Common myeloid progenitor, CD34-positive (primary cell): ENCODE data around the gene SLN.

Experiments used
- CTCF ChIA-PET: fragments of 350-600 bp; sonication (Branson Sonifier 250); formaldehyde crosslinking; loops from one replicate; lab custom pipeline; 2021; ENCODE audit warnings: antibody characterized with exemption; lab: Charles Lee
- POLR2A ChIA-PET: fragments of 350-600 bp; sonication (Branson Sonifier 250); formaldehyde crosslinking; loops from one replicate; lab custom pipeline; 2021; ENCODE audit warnings: antibody characterized with exemption; lab: Charles Lee
- DNase-seq, 3 donors: peaks; one replicate each; pipeline versions ENCODE4 v3.0.0 to v3.0.0-alpha.2; 2013
- H3K27ac ChIP-seq, 2 experiments: 1 replicate in 1 of 2; 2 replicates in 1 of 2; pipeline ENCODE4 v1.7.0; 2013; ENCODE audit warnings: inconsistent platforms in 2 of 2, low read length in 2 of 2, mild to moderate bottlenecking in 2 of 2, low read depth in 1 of 2, moderate library complexity in 1 of 2; ENCODE audit not compliant: severe bottlenecking in 2 of 2, insufficient read depth in 1 of 2, poor library complexity in 1 of 2
- H3K27me3 ChIP-seq, 5 experiments: replicated peaks in 2 of 5; 1 replicate in 3 of 5; 2 replicates in 2 of 5; pipeline versions ENCODE4 v1.6.1 to v1.7.0; 2013; ENCODE audit warnings: low read length in 4 of 5, mild to moderate bottlenecking in 2 of 5, moderate library complexity in 2 of 5, inconsistent platforms in 1 of 5; ENCODE audit not compliant: insufficient read depth in 5 of 5, control insufficient read depth in 4 of 5
- H3K36me3 ChIP-seq, 4 experiments: 1 replicate in 2 of 4; 2 replicates in 2 of 4; pipeline versions ENCODE4 v1.6.1 to v1.7.0; 2013; ENCODE audit warnings: low read length in 3 of 4, control low read depth in 1 of 4, mild to moderate bottlenecking in 1 of 4; ENCODE audit not compliant: control insufficient read depth in 4 of 4, insufficient read depth in 4 of 4
- H3K4me1 ChIP-seq, 4 experiments: 1 replicate in 3 of 4; 2 replicates in 1 of 4; pipeline versions ENCODE4 v1.6.1 to v1.7.1; 2013; ENCODE audit warnings: low read length in 3 of 4, mild to moderate bottlenecking in 3 of 4, control low read depth in 1 of 4, inconsistent platforms in 1 of 4, moderate library complexity in 1 of 4; ENCODE audit not compliant: control insufficient read depth in 4 of 4, insufficient read depth in 4 of 4; ENCODE audit errors: control extremely low read depth in 1 of 4
- H3K4me3 ChIP-seq, 7 experiments: 1 replicate in 4 of 7; 2 replicates in 3 of 7; pipeline versions ENCODE4 v1.5.1 to v1.7.0; 2013; ENCODE audit warnings: mild to moderate bottlenecking in 7 of 7, low read length in 6 of 7, moderate library complexity in 6 of 7, inconsistent platforms in 2 of 7, low read depth in 2 of 7, control low read depth in 1 of 7; ENCODE audit not compliant: insufficient read depth in 4 of 7, control insufficient read depth in 1 of 7; ENCODE audit errors: extremely low read depth in 1 of 7
- H3K9me3 ChIP-seq, 5 experiments: 1 replicate in 4 of 5; 2 replicates in 1 of 5; pipeline versions ENCODE4 v1.6.1 to v1.7.1; 2013; ENCODE audit warnings: low read length in 4 of 5, mild to moderate bottlenecking in 2 of 5, inconsistent platforms in 1 of 5, low read depth in 1 of 5, moderate library complexity in 1 of 5; ENCODE audit not compliant: control insufficient read depth in 4 of 5, insufficient read depth in 2 of 5; ENCODE audit errors: control extremely low read depth in 1 of 5
- WGBS: methylation state at CpG from one replicate; pipeline ENCODE4 v1.1.5; 2013; ENCODE audit not compliant: insufficient coverage; 5-methylcytosine and 5-hydroxymethylcytosine counted together

The SLN gene

DNA sequence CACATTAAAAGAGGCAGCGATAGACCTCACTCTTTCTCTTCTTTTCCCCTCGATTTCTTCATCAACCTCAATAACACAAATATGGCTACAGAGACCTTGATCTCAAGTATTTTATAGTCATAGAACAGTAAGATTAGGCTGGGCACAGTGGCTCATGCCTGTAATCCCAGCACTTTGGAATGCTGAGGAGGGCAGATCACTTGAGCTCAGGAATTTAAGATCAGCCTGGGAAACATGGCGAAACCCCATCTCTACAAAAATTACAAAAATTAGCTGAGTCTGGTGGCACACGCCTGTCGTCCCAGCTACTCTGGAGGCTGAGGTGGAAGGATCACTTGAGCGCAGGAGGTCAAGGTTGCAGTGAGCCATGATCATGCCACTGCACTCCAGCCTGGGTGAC, 14.6 kb downstream of the SLN start:
- 86% methylated on average over 4 of the region's 6 CpGs for WGBS
- peaks cover 2 to 8% (median 6%) of the 10 kb centered on the region in 5 experiments for H3K27me3 ChIP-seq
- no peaks in the 10 kb centered on the region for H3K9me3 ChIP-seq
- H3K4me3 ChIP-seq: no peak overlapping the region
- ChIA-PET CTCF (interaction anchor here (1.0 to 3.7 kb wide), 4 partner anchors 9 to 126 kb away, joined by 3 to 14 read pairs (median 3); no protein-coding TSS in a partner anchor), POLR2A (no interaction called here)
- H3K4me1 ChIP-seq: no peaks in the 10 kb centered on the region
- H3K36me3 ChIP-seq: no peaks in the 10 kb centered on the region
- no peak overlapping the region for H3K27ac ChIP-seq
- DNase-seq: no peak

DNA sequence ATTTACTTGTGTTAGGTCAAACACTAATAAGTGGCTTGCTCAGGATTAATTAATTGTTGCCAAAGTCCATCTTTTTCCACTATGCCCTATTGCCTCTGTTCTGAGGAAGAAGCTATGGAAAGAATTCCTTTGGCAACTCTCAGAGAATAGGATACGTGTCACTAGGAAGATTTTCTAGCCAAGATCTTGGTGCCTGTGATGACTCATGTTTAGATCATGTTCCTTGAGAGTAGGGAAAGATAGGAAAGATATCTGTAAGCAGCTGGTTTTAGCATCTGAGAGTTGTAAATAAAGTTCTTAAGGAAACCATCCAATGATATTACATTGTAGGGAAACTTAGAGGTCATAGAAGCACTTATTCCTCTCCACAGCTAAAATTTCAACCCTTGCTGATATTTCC, 15.7 kb downstream of the SLN start:
- Histone ChIP-seq H3K36me3 (no peaks in the 10 kb centered on the region), H3K4me1 (no peaks in the 10 kb centered on the region), H3K9me3 (peaks cover 0 to 1% (median 0%) of the 10 kb centered on the region in 5 experiments), H3K4me3 (no peak overlapping the region), H3K27ac (no peak overlapping the region), H3K27me3 (peaks cover 3 to 10% (median 5%) of the 10 kb centered on the region in 5 experiments)
- 67% methylated on average over 1 of the region's 1 CpG for WGBS
- ChIA-PET CTCF (interaction anchor here (0.6 to 1.5 kb wide), 4 partner anchors 17 to 120 kb away, joined by 3 to 4 read pairs (median 3); no protein-coding TSS in a partner anchor), POLR2A (no interaction called here)
- no peak for DNase-seq

DNA sequence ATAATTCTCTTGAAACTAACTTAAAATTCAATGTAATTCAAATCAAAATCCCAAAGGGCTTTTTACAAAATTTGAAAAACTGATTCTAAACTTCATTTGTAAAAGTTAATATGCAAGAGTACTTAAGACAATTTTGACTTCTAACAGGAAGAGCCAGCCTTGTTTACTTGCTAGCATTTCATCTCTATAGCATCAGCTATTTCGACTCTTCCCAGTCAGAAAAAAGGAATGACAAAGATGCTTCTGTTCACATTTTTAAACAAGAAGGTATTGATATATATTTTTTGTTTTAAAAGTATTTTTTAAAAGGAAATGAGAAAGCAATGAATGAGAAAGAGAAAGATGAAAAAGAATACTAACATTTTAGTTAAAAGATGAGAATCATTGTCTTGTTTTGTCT, 16.4 kb downstream of the SLN start:
- POLR2A ChIA-PET: no interaction called here
- H3K9me3 ChIP-seq: peaks cover 0 to 1% (median 0%) of the 10 kb centered on the region in 5 experiments
- WGBS: no CpG with 5 or more reads among the region's 1 CpG
- no peak overlapping the region for H3K4me3 ChIP-seq
- CTCF ChIA-PET: interaction anchor here (1.2 to 1.5 kb wide), 2 partner anchors 65 to 119 kb away, joined by 3 to 4 read pairs; no protein-coding TSS in a partner anchor
- H3K27me3 ChIP-seq: peaks cover 3 to 10% (median 7%) of the 10 kb centered on the region in 5 experiments
- H3K27ac ChIP-seq: no peak overlapping the region
- no peaks in the 10 kb centered on the region for H3K4me1 ChIP-seq
- no peaks in the 10 kb centered on the region for H3K36me3 ChIP-seq
- no peak for DNase-seq

DNA sequence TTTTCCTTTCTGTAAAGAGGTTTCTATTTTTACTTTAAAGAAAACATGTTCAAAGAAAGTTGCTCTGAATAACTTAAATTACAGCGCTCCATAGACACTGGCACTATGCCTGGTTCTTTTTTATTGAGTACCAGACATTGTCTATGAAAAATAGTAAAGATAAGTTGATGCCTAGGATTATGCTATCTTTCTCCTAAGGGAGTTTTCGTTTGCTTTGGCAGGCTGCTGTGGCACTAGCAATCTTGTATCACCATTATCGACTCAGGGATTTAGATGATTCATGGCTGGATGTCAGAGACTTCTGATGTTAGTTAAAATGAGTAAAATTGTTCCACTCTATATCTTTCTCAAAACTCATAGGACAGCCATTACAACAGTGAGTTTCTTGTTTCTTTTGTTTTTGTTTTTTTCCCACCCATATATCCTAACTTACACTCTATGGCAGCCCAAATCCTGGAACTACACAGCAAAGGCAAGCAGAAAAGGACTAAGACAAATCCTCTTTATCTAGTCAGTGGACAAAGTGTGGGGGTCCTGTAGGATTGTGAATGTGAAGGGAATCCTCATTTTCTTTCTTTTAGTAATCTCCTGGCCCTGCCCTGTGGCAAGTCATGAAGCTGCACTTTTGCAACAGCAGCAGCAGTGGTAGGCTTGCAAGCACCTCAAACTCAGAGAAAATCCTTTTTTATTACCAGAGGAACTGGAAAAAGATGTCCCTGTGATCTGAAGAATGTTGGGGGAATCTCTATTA, 20.7 kb downstream of the SLN start:
- Histone ChIP-seq H3K4me1 (no peaks in the 10 kb centered on the region), H3K27ac (no peak overlapping the region), H3K36me3 (no peaks in the 10 kb centered on the region), H3K4me3 (no peak overlapping the region), H3K27me3 (peaks cover 0 to 8% (median 2%) of the 10 kb centered on the region in 5 experiments), H3K9me3 (peaks cover 0 to 1% (median 0%) of the 10 kb centered on the region in 5 experiments)
- CTCF ChIA-PET: interaction anchor here (4.4 to 9.0 kb wide), 3 partner anchors 115 to 142 kb away, joined by 53 to 114 read pairs (median 61); partner anchors contain the start of gene ALKBH8
- no CpG with 5 or more reads among the region's 3 CpGs for WGBS
- no peak for DNase-seq
- POLR2A ChIA-PET: no interaction called here

DNA sequence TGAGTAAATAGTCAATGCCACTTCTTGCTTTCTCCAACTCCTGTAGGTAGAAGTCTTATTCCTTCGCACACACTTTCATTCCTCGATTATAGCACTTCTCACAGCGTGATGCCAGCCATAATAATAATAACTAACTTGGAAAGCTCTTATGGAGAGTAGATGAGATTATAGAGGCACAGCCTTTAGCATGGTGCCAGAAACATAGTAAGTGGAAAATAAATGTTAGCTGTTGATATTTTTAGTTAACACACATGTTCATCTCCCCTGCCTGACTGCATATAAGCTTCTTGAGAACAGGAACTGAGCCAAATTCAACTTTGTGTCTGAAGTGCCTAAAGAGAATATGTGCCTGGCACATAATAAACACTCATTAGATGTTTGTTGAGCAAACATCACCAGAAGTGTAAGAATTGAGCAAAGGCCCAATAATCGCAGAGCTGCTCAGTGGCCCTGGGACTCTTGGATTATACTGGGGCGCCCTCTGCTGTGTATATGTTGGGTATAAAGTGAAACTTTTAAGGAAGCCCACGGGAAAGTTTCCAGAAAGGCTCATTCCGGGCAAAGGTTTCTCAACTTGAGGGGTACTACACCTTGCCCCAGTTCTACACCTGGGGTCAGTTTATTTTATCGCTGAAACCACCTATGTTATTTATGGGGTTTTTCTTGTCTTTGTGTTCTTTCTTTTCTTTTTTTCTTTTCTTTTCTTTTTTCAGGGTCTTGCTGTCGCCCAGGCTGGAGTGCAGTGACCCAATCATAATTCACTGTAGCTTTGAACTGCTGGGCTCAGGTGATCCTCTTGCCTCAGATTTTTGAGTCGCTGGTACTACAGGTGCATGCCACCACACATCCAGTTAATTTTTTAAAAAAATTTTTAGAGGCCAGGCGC, 22.3 kb downstream of the SLN start:
- WGBS: 59% methylated on average over 5 of the region's 11 CpGs
- H3K36me3 ChIP-seq: no peaks in the 10 kb centered on the region
- no peak overlapping the region for H3K27ac ChIP-seq
- H3K4me3 ChIP-seq: no peak overlapping the region
- peaks cover 0 to 6% (median 2%) of the 10 kb centered on the region in 5 experiments for H3K27me3 ChIP-seq
- ChIA-PET CTCF (interaction anchor here (0.7 to 9.0 kb wide), 18 partner anchors 9 to 171 kb away, joined by 3 to 114 read pairs (median 5); partner anchors contain the start of gene ALKBH8), POLR2A (no interaction called here)
- H3K9me3 ChIP-seq: peaks cover 0 to 1% (median 0%) of the 10 kb centered on the region in 5 experiments
- DNase-seq: peak; percentile 56 to 75 (median 69)
- no peaks in the 10 kb centered on the region for H3K4me1 ChIP-seq

DNA sequence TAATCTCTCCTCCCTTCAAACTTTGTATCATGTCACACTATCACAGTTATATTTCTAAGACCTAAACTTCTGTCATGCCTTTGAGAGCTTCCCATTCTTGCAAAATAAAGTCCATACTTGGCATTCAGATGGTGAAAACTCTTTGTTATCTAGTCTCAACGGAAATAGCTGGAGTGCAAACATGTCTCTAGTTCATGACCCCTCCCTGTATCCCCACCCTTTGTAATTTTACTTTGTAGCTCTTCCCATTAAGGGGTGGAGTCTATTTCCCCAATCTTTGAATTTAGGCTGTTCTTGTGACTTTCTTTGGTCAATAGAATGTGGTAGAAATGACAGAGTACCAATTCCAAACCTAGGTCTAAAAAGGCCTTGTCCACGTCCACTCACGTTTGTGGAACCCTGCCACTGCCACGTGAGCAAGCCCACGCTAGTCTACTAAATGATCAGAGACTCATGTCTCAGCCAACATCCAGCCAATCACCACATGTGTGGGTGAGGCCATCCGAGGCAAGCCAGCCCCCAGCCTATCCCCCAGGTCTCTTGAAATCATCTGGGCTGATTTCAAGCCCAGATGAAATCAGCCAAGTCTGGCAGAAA, 23.4 kb downstream of the SLN start:
- ChIA-PET POLR2A (no interaction called here), CTCF (interaction anchor here (0.8 to 9.0 kb wide), 12 partner anchors 10 to 139 kb away, joined by 3 to 114 read pairs (median 8); partner anchors contain the start of gene ALKBH8)
- Histone ChIP-seq H3K27me3 (peaks cover 0 to 6% (median 2%) of the 10 kb centered on the region in 5 experiments), H3K9me3 (peaks cover 0 to 1% (median 0%) of the 10 kb centered on the region in 5 experiments), H3K27ac (no peak overlapping the region), H3K4me1 (no peaks in the 10 kb centered on the region), H3K36me3 (no peaks in the 10 kb centered on the region), H3K4me3 (no peak overlapping the region)
- DNase-seq: no peak
- WGBS: 90% methylated on average over 4 of the region's 6 CpGs
